Measurements from ENCODE around the gene SNED1. TPM values are rescaled to one million over a fixed set of nuclear protein-coding genes. Genes with fewer than 3 reads are reported as not detected.

Gene SNED1
- total and polyA plus RNA-seq, 9 of the 15 experiments (the other 6 are each of a cell fraction or from before 2014, with no cell fraction given) = 0.03 to 0.07 (median 0.05) TPM; not detected in 5

GRCh38 chr2:240972636-240973521 lies 25.5 kb upstream of the SNED1 start (continued):
- TF ChIP-seq E2F4 (CRISPR knock-in tag; IDR thresholded peaks at IDR 0.05; ENCODE audit: low read depth) (no peak), RUNX1 (IDR thresholded peaks at IDR 0.05; ENCODE audit: low read depth) (no peak), ZNF408 (CRISPR knock-in tag; IDR thresholded peaks at IDR 0.05; ENCODE audit: low read depth) (no peak), GTF3C2 (IDR thresholded peaks at IDR 0.05; ENCODE audit: borderline replicate concordance, extremely low read depth, insufficient read length) (no peak), IRF9 (tag; IDR thresholded peaks at IDR 0.05) (no peak), JUNB (CRISPR knock-in tag; conservative IDR thresholded peaks at IDR 0.05) (no peak), DNMT1 (IDR thresholded peaks at IDR 0.05) (no peak), NEUROD1 (IDR thresholded peaks at IDR 0.05; ENCODE audit: borderline replicate concordance, low read depth, low read length, partially characterized antibody) (no peak)
